Neural cell (in vitro differentiated cells): ENCODE measurements around the gene GAS7. TPM values are rescaled to one million over a fixed set of nuclear protein-coding genes. Genes with fewer than 3 reads are reported as not detected.

Source experiments
- H2AFZ ChIP-seq: fragments of 200-600, 300-800 bp; sonication (generic), shearing (Covaris generic); 2 replicates; pipeline ENCODE4 v1.6.0; 2014; ENCODE audit warnings: low read depth, mild to moderate bottlenecking, antibody characterized with exemption, low read length, moderate library complexity
- H3F3A ChIP-seq: fragments of 200-600 bp; shearing (Covaris generic); 2 replicates; pipeline ENCODE4 v1.6.1; 2016; ENCODE audit warnings: mild to moderate bottlenecking, moderate library complexity, mixed read lengths, antibody characterized with exemption, low read length; ENCODE audit not compliant: insufficient read depth, poor library complexity, severe bottlenecking
- H3K27ac ChIP-seq: fragments of 200-600, 300-800 bp; sonication (generic), shearing (Covaris generic); 2 replicates; pipeline ENCODE4 v1.5.1; 2014; ENCODE audit warnings: mild to moderate bottlenecking, low read length, moderate library complexity
- H3K27me3 ChIP-seq: fragments of 300-800, 200-600 bp; sonication (generic), shearing (Covaris generic); 2 replicates; pipeline ENCODE4 v1.6.0; 2014; ENCODE audit warnings: mild to moderate bottlenecking, low read depth, low read length, moderate library complexity; ENCODE audit not compliant: insufficient read depth
- H3K36me3 ChIP-seq: fragments of 300-800, 200-600 bp; sonication (generic), shearing (Covaris generic); 2 replicates; pipeline ENCODE4 v1.5.1; 2014; ENCODE audit warnings: mild to moderate bottlenecking, antibody characterized with exemption, low read length, moderate library complexity; ENCODE audit not compliant: insufficient read depth
- H3K4me2 ChIP-seq: fragments of 300-800, 200-600 bp; sonication (generic), shearing (Covaris generic); 2 replicates; pipeline ENCODE4 v1.6.0; 2014; ENCODE audit warnings: mild to moderate bottlenecking, low read length
- H3K4me3 ChIP-seq: fragments of 300-800, 200-600 bp; sonication (generic), shearing (Covaris generic); 2 replicates; pipeline ENCODE4 v1.5.1; 2014; ENCODE audit warnings: mild to moderate bottlenecking, low read length, moderate library complexity
- H3K79me2 ChIP-seq: fragments of 200-600 bp; shearing (Covaris generic); replicated peaks from 2 replicates; pipeline ENCODE4 v1.6.0; 2014; ENCODE audit warnings: mild to moderate bottlenecking, low read length, moderate library complexity; ENCODE audit not compliant: insufficient read depth
- H3K9ac ChIP-seq: fragments of 300-800, 200-600 bp; sonication (generic), shearing (Covaris generic); 2 replicates; pipeline ENCODE4 v1.6.1; 2016; ENCODE audit warnings: mild to moderate bottlenecking, low read length, mixed read lengths
- H3K9me2 ChIP-seq: fragments of 200-600 bp; shearing (Covaris generic); 2 replicates; pipeline ENCODE4 v1.6.1; 2016; ENCODE audit warnings: mild to moderate bottlenecking, low read length, mixed read lengths; ENCODE audit not compliant: insufficient read depth
- H3K9me3 ChIP-seq: fragments of 200-600, 300-800 bp; sonication (generic), shearing (Covaris generic); 2 replicates; pipeline ENCODE4 v1.6.1; 2016; ENCODE audit warnings: mild to moderate bottlenecking, mixed run types, low read length, moderate library complexity, mixed read lengths
- H4K20me1 ChIP-seq: fragments of 200-600 bp; shearing (Covaris generic); 2 replicates; pipeline ENCODE4 v1.6.1; 2016; ENCODE audit warnings: mild to moderate bottlenecking, mixed run types; ENCODE audit not compliant: insufficient read depth
- CTCF ChIP-seq: fragments of 450-650 bp; IDR thresholded peaks from 2 replicates; pipeline ENCODE4 v1.5.1; 2014; ENCODE audit warnings: antibody characterized with exemption, mild to moderate bottlenecking, moderate library complexity; ENCODE audit not compliant: poor library complexity, severe bottlenecking
- EP300 ChIP-seq: fragments of 450-650 bp; conservative IDR thresholded peaks from 2 replicates; pipeline ENCODE4 v1.6.1; 2014; ENCODE audit warnings: antibody characterized with exemption, mild to moderate bottlenecking, moderate library complexity; ENCODE audit not compliant: poor library complexity, severe bottlenecking
- EZH2 ChIP-seq: fragments of 200-600, 300-800 bp; shearing (Covaris generic), sonication (generic); IDR thresholded peaks from 2 replicates; pipeline ENCODE4 v1.6.1; 2014; ENCODE audit warnings: antibody characterized with exemption, low read length, borderline replicate concordance, mild to moderate bottlenecking; ENCODE audit not compliant: insufficient read depth, poor library complexity, severe bottlenecking
- MXI1 ChIP-seq: fragments of 450-650 bp; conservative IDR thresholded peaks from 2 replicates; pipeline ENCODE4 v1.6.1; 2014; ENCODE audit warnings: antibody characterized with exemption, mild to moderate bottlenecking; ENCODE audit not compliant: poor library complexity, severe bottlenecking
- POLR2AphosphoS5 ChIP-seq: IDR thresholded peaks from 2 replicates; pipeline ENCODE4 v1.6.1; 2012
- RAD21 ChIP-seq: fragments of 450-650 bp; conservative IDR thresholded peaks from 2 replicates; pipeline ENCODE4 v1.6.1; 2014; ENCODE audit warnings: antibody characterized with exemption, mild to moderate bottlenecking, moderate library complexity
- REST ChIP-seq: IDR thresholded peaks from 2 replicates; pipeline ENCODE4 v1.6.1; 2012; ENCODE audit warnings: borderline replicate concordance
- SMC3 ChIP-seq: fragments of 450-650 bp; conservative IDR thresholded peaks from 2 replicates; pipeline ENCODE4 v1.6.1; 2014; ENCODE audit warnings: antibody characterized with exemption, mild to moderate bottlenecking, moderate library complexity; ENCODE audit not compliant: poor library complexity
- TAF1 ChIP-seq: IDR thresholded peaks from 2 replicates; pipeline ENCODE4 v1.6.1; 2012; ENCODE audit warnings: low read depth
- polyA plus RNA-seq: library from polyadenylated mRNA; depleted of rRNA; stranded (reverse); fragments of >200 nt; gene quantifications from 2 replicates; pipeline ENCODE4 v1.2.3, GENCODE V29; 2014

The GAS7 gene
- polyA plus RNA-seq, 1 donor from 2014 or later: 23.6 TPM

- TF ChIP-seq REST: no peak
Measured at GRCh38 chr17:10034719-10035475, 163.5 kb downstream of the GAS7 start (continued).

- no peaks in the 10 kb centered on the region for H3K9me2 ChIP-seq
- no peaks in the 10 kb centered on the region for H3K9me3 ChIP-seq
- no peak overlapping the region for H3K4me2 ChIP-seq
- H3F3A ChIP-seq: no peaks in the 10 kb centered on the region
- no peak overlapping the region for H3K27ac ChIP-seq
- no peaks in the 10 kb centered on the region for H4K20me1 ChIP-seq
- H3K27me3 ChIP-seq: no peaks in the 10 kb centered on the region
- no peaks in the 10 kb centered on the region for H3K36me3 ChIP-seq
- no peak overlapping the region for H3K4me3 ChIP-seq
- no peak overlapping the region for H2AFZ ChIP-seq
- TF ChIP-seq MXI1 (no peak), CTCF (no peak), EZH2 (no peak), POLR2AphosphoS5 (no peak), REST (no peak), TAF1 (no peak), SMC3 (no peak), EP300 (no peak), RAD21 (no peak)
- no peaks in the 10 kb centered on the region for H3K79me2 ChIP-seq
- H3K9ac ChIP-seq: no peak overlapping the region
Measured at GRCh38 chr17:10033959-10034358, 164.4 kb downstream of the GAS7 start.
